BLaER1 (cell line): Measurements from ENCODE around the gene ANKS1A.
A peak's percentile ranks its signal among the peaks of the same experiment; 100 is the strongest.

ENCODE experiments used
- H3K27ac ChIP-seq: shearing (Covaris generic); formaldehyde crosslinking; 2 replicates; pipeline ENCODE4 v1.8.1; 2022
- H3K27me3 ChIP-seq: shearing (Covaris generic); formaldehyde crosslinking; 2 replicates; pipeline ENCODE4 v1.8.1; 2022
- H3K36me3 ChIP-seq: shearing (Covaris generic); formaldehyde crosslinking; 2 replicates; pipeline ENCODE4 v1.8.1; 2022
- H3K4me1 ChIP-seq: shearing (Covaris generic); formaldehyde crosslinking; 2 replicates; pipeline ENCODE4 v1.8.1; 2022
- H3K4me2 ChIP-seq: shearing (Covaris generic); formaldehyde crosslinking; 2 replicates; pipeline ENCODE4 v1.8.1; 2022
- H3K4me3 ChIP-seq: shearing (Covaris generic); formaldehyde crosslinking; 2 replicates; pipeline ENCODE4 v1.8.1; 2022
- H3K9ac ChIP-seq: shearing (Covaris generic); formaldehyde crosslinking; 2 replicates; pipeline ENCODE4 v1.8.1; 2022
- H3K9me3 ChIP-seq: shearing (Covaris generic); formaldehyde crosslinking; 2 replicates; pipeline ENCODE4 v1.8.1; 2022
- H4K20me1 ChIP-seq: shearing (Covaris generic); formaldehyde crosslinking; 2 replicates; pipeline ENCODE4 v1.8.1; 2022
- Cebpa-rat ChIP-seq: shearing (Covaris generic); IDR thresholded peaks from 2 replicates; pipeline ENCODE4 v1.8.1; 2022

Gene ANKS1A

GRCh38 chr6:35078226-35078850, 189.3 kb downstream of the ANKS1A start:
- no peaks in the 10 kb centered on the region for H3K27me3 ChIP-seq
- peaks cover 30% of the 10 kb centered on the region for H3K4me1 ChIP-seq
- H3K9ac ChIP-seq: no peak overlapping the region
- no peak overlapping the region for H3K4me3 ChIP-seq
- no peaks in the 10 kb centered on the region for H3K9me3 ChIP-seq
- TF ChIP-seq Cebpa-rat: no peak
- no peak overlapping the region for H3K27ac ChIP-seq
- H4K20me1 ChIP-seq: no peaks in the 10 kb centered on the region
- peaks cover 66% of the 10 kb centered on the region for H3K36me3 ChIP-seq
- no peak overlapping the region for H3K4me2 ChIP-seq

- peaks cover 66% of the 10 kb centered on the region for H3K36me3 ChIP-seq
- TF ChIP-seq Cebpa-rat: no peak
- no peaks in the 10 kb centered on the region for H3K27me3 ChIP-seq
- H3K4me1 ChIP-seq: peaks cover 35% of the 10 kb centered on the region
- no peak overlapping the region for H3K9ac ChIP-seq
- no peaks in the 10 kb centered on the region for H4K20me1 ChIP-seq
- H3K9me3 ChIP-seq: no peaks in the 10 kb centered on the region
- H3K27ac ChIP-seq: no peak overlapping the region
- no peak overlapping the region for H3K4me2 ChIP-seq
- no peak overlapping the region for H3K4me3 ChIP-seq
These were observed 189.8 kb downstream of the ANKS1A start for GRCh38 chr6:35078896-35079295.

GRCh38 chr6:35079311-35080000, 190.4 kb downstream of the ANKS1A start:
- Histone ChIP-seq H3K4me2 (no peak overlapping the region), H3K4me3 (no peak overlapping the region), H3K9ac (no peak overlapping the region), H3K4me1 (peaks cover 35% of the 10 kb centered on the region), H3K27ac (no peak overlapping the region), H3K36me3 (peaks cover 65% of the 10 kb centered on the region), H3K27me3 (no peaks in the 10 kb centered on the region), H3K9me3 (no peaks in the 10 kb centered on the region), H4K20me1 (no peaks in the 10 kb centered on the region)
- TF ChIP-seq Cebpa-rat: no peak

GRCh38 chr6:35080016-35080680, 191.1 kb downstream of the ANKS1A start:
- no peak overlapping the region for H3K27ac ChIP-seq
- TF ChIP-seq Cebpa-rat: no peak
- no peak overlapping the region for H3K9ac ChIP-seq
- H3K27me3 ChIP-seq: no peaks in the 10 kb centered on the region
- no peak overlapping the region for H3K4me3 ChIP-seq
- H3K9me3 ChIP-seq: no peaks in the 10 kb centered on the region
- H4K20me1 ChIP-seq: no peaks in the 10 kb centered on the region
- H3K4me1 ChIP-seq: peaks cover 35% of the 10 kb centered on the region
- peaks cover 68% of the 10 kb centered on the region for H3K36me3 ChIP-seq
- no peak overlapping the region for H3K4me2 ChIP-seq

- TF ChIP-seq Cebpa-rat: no peak
- H3K9ac ChIP-seq: 0 out of 2 replicates have a peak overlapping the region, but pooled peaks have one; percentile 25
- no peaks in the 10 kb centered on the region for H4K20me1 ChIP-seq
- H3K4me3 ChIP-seq: no peak overlapping the region
- peaks cover 74% of the 10 kb centered on the region for H3K36me3 ChIP-seq
- no peaks in the 10 kb centered on the region for H3K9me3 ChIP-seq
- peaks cover 35% of the 10 kb centered on the region for H3K4me1 ChIP-seq
- H3K27me3 ChIP-seq: no peaks in the 10 kb centered on the region
- peak overlapping the region; percentile 88 for H3K4me2 ChIP-seq
- peak overlapping the region; percentile 69 for H3K27ac ChIP-seq
These were observed 191.9 kb downstream of the ANKS1A start for GRCh38 chr6:35080821-35081425.

GRCh38 chr6:35081426-35081851, 192.4 kb downstream of the ANKS1A start:
- no peaks in the 10 kb centered on the region for H3K9me3 ChIP-seq
- H3K4me3 ChIP-seq: no peak overlapping the region
- H3K9ac ChIP-seq: 0 out of 2 replicates have a peak overlapping the region, but pooled peaks have one; percentile 25
- H3K36me3 ChIP-seq: peaks cover 79% of the 10 kb centered on the region
- peak overlapping the region; percentile 88 for H3K4me2 ChIP-seq
- TF ChIP-seq Cebpa-rat: no peak
- H4K20me1 ChIP-seq: no peaks in the 10 kb centered on the region
- no peaks in the 10 kb centered on the region for H3K27me3 ChIP-seq
- peaks cover 35% of the 10 kb centered on the region for H3K4me1 ChIP-seq
- H3K27ac ChIP-seq: peak overlapping the region; percentile 69

- Histone ChIP-seq H3K27ac (peak overlapping the region; percentile 69; the same call in 1 of the 2 replicates), H3K27me3 (no peaks in the 10 kb centered on the region), H3K4me3 (no peak overlapping the region), H3K4me2 (peak overlapping the region; percentile 88), H3K9me3 (no peaks in the 10 kb centered on the region), H3K36me3 (peaks cover 84% of the 10 kb centered on the region), H4K20me1 (no peaks in the 10 kb centered on the region), H3K4me1 (peaks cover 35% of the 10 kb centered on the region), H3K9ac (0 out of 2 replicates have a peak overlapping the region, but pooled peaks have one; percentile 25)
- no peak for TF ChIP-seq Cebpa-rat
These were observed 193.1 kb downstream of the ANKS1A start for GRCh38 chr6:35082046-35082732.

- no peak for TF ChIP-seq Cebpa-rat
- H4K20me1 ChIP-seq: no peaks in the 10 kb centered on the region
- H3K27me3 ChIP-seq: no peaks in the 10 kb centered on the region
- no peak overlapping the region for H3K4me2 ChIP-seq
- no peak overlapping the region for H3K9ac ChIP-seq
- H3K36me3 ChIP-seq: peaks cover 86% of the 10 kb centered on the region
- H3K9me3 ChIP-seq: no peaks in the 10 kb centered on the region
- no peak overlapping the region for H3K4me3 ChIP-seq
- H3K27ac ChIP-seq: no peak overlapping the region
- H3K4me1 ChIP-seq: peaks cover 42% of the 10 kb centered on the region
These were observed 193.8 kb downstream of the ANKS1A start for GRCh38 chr6:35082733-35083403.

- Histone ChIP-seq H3K4me2 (no peak overlapping the region), H3K27me3 (no peaks in the 10 kb centered on the region), H3K27ac (no peak overlapping the region), H3K4me3 (no peak overlapping the region), H3K36me3 (peaks cover 86% of the 10 kb centered on the region), H3K9me3 (no peaks in the 10 kb centered on the region), H4K20me1 (no peaks in the 10 kb centered on the region), H3K9ac (no peak overlapping the region), H3K4me1 (peaks cover 48% of the 10 kb centered on the region)
- no peak for TF ChIP-seq Cebpa-rat
These were observed 194.5 kb downstream of the ANKS1A start for GRCh38 chr6:35083507-35083906.
